ENCODE data around the gene CNTFR. TPM values are rescaled to one million over a fixed set of nuclear protein-coding genes. Genes with fewer than 3 reads are reported as not detected.

The CNTFR gene
- total RNA-seq, 4 donors from 2014 or later = 17.5 to 130 (median 49.1) TPM

DNA sequence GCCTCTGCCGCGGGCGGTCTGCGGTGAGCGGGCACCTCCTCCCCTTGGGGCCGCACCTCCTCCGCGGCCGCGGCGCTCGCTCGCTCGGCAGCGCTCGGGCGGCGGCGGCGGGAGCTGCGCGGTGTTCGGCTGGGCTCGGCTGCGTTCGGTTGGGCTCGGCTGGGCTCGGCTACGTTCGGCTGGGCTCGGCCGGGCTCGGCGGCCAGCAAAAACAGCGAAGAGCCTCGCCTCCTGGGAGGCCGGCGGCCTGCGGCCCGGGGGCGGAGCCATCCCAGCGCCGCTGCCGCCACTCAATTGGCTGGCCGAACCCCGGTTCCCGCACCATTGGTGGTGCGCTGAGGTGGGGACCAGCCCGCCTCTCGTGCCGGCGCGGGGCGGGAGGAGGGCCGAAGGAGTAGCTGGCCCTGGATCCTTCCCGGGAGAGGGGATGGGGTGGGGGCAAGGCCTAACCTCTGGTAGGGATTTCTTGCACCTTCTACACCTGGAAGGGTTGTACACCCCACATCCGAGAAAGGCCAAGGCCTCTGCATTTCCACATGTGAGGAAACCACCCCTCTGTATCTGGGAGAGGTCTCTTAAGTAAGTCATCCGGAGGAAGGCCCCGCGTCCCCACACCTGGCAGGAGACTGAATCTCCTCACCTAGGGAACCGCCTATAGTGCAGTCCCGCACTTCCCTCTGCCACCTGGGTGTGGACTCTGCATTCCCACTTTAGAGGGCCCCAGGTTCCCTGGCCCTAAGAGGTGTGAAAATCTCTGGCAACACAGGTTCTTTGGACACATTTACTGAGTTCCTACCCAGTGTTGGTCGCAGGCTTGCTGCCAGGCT is 66.3 kb downstream of the CNTFR start, which contains the start of gene ENHO:
Gene ENHO (minus strand): TSS at position 20 of the 827 bp plus-strand sequence. CDS start 1,295 bp downstream, outside the sequence.
- no peak for TF ChIP-seq CTCF (IDR thresholded peaks at IDR 0.05; ENCODE audit: low read depth)

DNA sequence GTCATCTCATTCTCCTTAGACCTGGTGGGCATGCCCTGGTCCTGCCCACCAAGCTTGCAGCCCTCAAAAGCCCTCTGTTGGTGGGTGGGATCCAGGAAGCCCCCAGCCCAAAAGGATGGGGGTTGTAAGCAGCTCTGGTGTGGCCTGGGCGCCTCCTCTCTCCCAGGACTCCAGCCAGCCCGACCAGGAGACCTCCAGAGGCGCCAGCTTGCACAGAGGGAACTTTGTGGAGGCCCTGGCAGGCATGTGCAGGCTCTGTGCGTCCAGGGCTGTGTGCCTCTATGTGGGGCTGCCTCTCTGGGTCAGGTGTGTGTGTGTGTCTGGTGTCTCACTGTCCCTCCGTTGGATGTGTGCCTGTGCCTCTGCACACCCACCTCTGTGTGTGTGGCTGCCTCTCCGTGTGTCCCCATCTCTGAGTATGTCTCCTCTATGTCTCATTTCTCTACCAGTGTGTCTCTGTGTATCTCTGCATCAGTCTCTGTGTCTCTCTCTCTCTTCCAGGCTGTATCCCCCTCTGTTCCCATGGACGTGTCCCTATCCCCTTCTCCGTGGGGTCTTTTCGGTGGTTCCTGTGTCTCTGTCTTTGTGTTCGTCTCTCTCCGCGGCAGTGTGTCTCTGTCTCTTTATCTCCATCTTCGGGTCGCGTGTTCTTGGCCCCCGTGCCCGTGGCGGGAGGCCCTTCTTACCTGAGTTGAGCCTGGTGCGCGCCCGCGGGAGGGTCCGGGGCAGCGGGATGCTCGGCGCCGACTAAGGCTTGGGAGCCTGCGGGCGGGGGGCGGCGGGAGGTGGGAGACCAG is 67.2 kb downstream of the CNTFR start:
- no peak for TF ChIP-seq CTCF (IDR thresholded peaks at IDR 0.05; ENCODE audit: low read depth)

DNA sequence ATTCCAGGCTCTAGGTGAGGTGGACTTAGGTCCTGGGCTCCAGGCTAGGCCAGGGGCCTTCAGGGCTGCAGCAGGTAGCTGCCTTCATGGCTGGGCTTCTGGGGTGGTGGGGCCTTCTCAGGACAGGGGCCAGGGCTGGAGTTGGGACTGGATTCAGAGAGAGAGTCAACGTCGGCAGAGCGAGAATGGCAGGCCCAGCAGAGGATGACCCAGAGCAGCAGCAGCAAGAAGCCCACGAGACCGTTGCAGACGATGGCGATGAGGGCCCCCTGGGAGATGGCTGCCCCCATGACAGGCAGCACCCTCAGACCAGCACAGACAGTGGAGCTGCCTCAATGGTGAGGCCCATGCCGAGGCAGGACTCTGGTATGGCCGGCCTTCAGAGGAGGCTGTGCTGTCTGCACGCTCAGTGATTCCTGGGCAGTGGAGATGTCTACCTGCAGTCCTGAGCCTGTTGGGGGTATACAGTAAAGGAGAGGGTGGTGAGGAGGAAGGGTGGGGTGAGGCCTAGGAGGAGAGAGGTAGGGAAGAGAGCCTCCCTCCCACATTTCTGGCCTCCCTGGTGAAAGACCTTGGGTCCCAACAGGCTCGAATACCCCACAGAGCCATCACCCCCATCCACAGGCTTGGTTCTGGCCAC is 68.0 kb downstream of the CNTFR start:
- no peak for TF ChIP-seq CTCF (IDR thresholded peaks at IDR 0.05; ENCODE audit: low read depth)

GRCh38 chr9:34520505-34521385 is 68.8 kb downstream of the CNTFR start:
- TF ChIP-seq CTCF (IDR thresholded peaks at IDR 0.05; ENCODE audit: low read depth) = no peak

GRCh38 chr9:34520096-34520495 is 69.4 kb downstream of the CNTFR start:
- no peak for TF ChIP-seq CTCF (IDR thresholded peaks at IDR 0.05; ENCODE audit: low read depth)

GRCh38 chr9:34519321-34520020 is 70.1 kb downstream of the CNTFR start:
- TF ChIP-seq CTCF (IDR thresholded peaks at IDR 0.05; ENCODE audit: low read depth) = no peak

Measured in subcutaneous adipose tissue (tissue), 4 donors.